ENCODE results near the gene HPCAL1.
A peak's percentile ranks its signal among the peaks of the same experiment; 100 is the strongest.
"Not testable (repeated sequence)": the region's sequence is repeated elsewhere in the genome, so short reads cannot be mapped to it uniquely, and the experiment has no call there.

Gene HPCAL1

DNA sequence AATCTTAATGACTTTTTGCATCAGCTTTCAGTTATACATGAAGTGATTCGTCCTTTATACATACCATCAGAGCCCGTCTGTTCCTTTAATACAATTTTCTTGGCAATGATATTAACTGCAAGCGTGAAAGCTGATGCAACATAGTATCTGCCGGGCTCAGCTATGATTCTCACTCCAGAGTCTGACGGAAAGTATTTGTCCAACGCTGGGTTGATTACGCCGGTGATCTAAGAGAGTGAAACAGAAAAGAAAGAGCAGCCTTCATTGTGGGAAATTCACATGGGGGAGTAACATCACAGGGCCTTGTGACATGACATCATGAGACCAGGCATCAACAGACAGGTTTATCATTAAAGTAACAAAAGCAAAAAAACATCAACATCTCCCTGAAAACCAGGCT lies 139.2 kb downstream of the HPCAL1 start:
- Histone ChIP-seq H3K4me2 (ENCODE audit: low read depth, low read length, poor library complexity, severe bottlenecking) (no peak overlapping the region), H3K79me2 (ENCODE audit: insufficient read depth, low read length) (peaks cover 32% of the 10 kb centered on the region), H2AFZ (ENCODE audit: low read depth, low read length, severe bottlenecking) (no peak overlapping the region), H3K9ac (ENCODE audit: low read length) (no peak overlapping the region), H3K4me3 (ENCODE audit: insufficient read depth, low read length, poor library complexity, severe bottlenecking) (no peak overlapping the region), H3K9me2 (replicated peaks; ENCODE audit: insufficient read depth, low read length) (no peaks in the 10 kb centered on the region), H3F3A (ENCODE audit: insufficient read depth) (peaks cover 74% of the 10 kb centered on the region), H4K20me1 (ENCODE audit: low read depth, low read length) (peaks cover 33% of the 10 kb centered on the region), H3K36me3 (ENCODE audit: low read length) (peaks cover 47% of the 10 kb centered on the region), H3K27me3 (ENCODE audit: low read length) (no peaks in the 10 kb centered on the region), H3K27ac (ENCODE audit: low read depth, low read length) (no peak overlapping the region), H3K9me3 (ENCODE audit: insufficient read depth, low read length) (no peaks in the 10 kb centered on the region)
- TF ChIP-seq, protein P1, sequence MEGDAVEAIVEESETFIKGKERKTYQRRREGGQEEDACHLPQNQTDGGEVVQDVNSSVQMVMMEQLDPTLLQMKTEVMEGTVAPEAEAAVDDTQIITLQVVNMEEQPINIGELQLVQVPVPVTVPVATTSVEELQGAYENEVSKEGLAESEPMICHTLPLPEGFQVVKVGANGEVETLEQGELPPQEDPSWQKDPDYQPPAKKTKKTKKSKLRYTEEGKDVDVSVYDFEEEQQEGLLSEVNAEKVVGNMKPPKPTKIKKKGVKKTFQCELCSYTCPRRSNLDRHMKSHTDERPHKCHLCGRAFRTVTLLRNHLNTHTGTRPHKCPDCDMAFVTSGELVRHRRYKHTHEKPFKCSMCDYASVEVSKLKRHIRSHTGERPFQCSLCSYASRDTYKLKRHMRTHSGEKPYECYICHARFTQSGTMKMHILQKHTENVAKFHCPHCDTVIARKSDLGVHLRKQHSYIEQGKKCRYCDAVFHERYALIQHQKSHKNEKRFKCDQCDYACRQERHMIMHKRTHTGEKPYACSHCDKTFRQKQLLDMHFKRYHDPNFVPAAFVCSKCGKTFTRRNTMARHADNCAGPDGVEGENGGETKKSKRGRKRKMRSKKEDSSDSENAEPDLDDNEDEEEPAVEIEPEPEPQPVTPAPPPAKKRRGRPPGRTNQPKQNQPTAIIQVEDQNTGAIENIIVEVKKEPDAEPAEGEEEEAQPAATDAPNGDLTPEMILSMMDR (IDR thresholded peaks at IDR 0.05; ENCODE audit: insufficient read depth, low read length, poor library complexity, severe bottlenecking): no peak
- no peak for TF ChIP-seq EZH2phosphoT487 (conservative IDR thresholded peaks at IDR 0.05; ENCODE audit: low read length)

DNA sequence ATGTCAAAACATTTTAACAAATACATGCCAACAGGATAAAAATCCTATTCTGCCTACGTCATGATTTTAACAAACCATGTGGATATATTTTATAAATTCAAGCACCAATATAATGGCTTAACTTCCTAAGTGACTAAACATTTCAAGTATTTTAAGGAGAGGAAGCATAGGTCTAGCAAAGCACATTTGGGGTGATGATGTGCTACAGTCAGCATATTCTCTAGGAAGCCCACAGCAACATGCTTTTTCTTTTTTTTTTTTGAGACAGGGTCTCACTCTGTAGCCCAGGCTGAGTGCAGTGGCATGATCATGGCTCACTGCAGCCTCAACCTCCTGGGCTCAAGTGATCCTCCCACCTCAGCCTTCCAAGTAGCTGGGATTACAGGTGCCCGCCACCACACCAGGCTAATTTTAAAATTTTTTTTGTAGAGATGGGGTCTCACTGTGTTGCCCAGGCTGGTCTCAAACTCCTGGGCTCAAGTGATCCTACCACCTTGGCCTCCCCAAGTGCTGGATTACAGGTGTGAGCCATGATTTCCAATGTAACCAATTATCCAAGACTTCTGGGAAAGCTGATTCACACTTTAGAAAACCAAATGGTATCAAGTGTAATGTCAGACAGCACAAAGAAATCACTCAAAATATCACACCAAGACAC lies 139.9 kb downstream of the HPCAL1 start:
- peaks cover 36% of the 10 kb centered on the region for H4K20me1 ChIP-seq (ENCODE audit: low read depth, low read length)

DNA sequence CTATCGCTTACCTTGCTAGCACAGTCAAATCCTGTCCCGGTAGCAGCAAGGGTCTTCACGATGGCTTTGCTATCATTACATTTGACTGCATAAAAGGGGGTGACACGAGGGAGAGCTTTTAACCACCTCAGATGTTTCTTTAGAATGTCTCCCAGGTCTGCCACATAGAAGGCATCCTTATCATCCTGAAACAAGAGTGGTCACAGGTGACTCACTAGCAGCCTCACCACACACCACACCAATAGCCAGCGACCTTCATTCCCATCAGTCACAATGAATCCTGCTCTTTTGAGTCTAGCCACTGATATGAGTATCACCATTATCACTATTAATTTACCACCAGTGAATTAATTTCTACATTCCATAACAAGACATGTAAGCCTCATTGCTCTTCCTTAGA lies 141.8 kb downstream of the HPCAL1 start:
- no peak overlapping the region for H3K4me3 ChIP-seq (ENCODE audit: insufficient read depth, low read length, poor library complexity, severe bottlenecking)
- peak overlapping the region; percentile 97 for H3K4me2 ChIP-seq (ENCODE audit: low read depth, low read length, poor library complexity, severe bottlenecking)
- peaks cover 57% of the 10 kb centered on the region for H3F3A ChIP-seq (ENCODE audit: insufficient read depth)
- TF ChIP-seq, protein P1 (IDR thresholded peaks at IDR 0.05; ENCODE audit: insufficient read depth, low read length, poor library complexity, severe bottlenecking): no peak
- no peak for TF ChIP-seq EZH2phosphoT487 (conservative IDR thresholded peaks at IDR 0.05; ENCODE audit: low read length)
- no peaks in the 10 kb centered on the region for H3K9me3 ChIP-seq (ENCODE audit: insufficient read depth, low read length)
- H3K9me2 ChIP-seq (replicated peaks; ENCODE audit: insufficient read depth, low read length): no peaks in the 10 kb centered on the region
- peaks cover 36% of the 10 kb centered on the region for H4K20me1 ChIP-seq (ENCODE audit: low read depth, low read length)
- no peak overlapping the region for H3K9ac ChIP-seq (ENCODE audit: low read length)
- H2AFZ ChIP-seq (ENCODE audit: low read depth, low read length, severe bottlenecking): no peak overlapping the region
- H3K36me3 ChIP-seq (ENCODE audit: low read length): peaks cover 49% of the 10 kb centered on the region
- H3K79me2 ChIP-seq (ENCODE audit: insufficient read depth, low read length): peaks cover 41% of the 10 kb centered on the region
- no peaks in the 10 kb centered on the region for H3K27me3 ChIP-seq (ENCODE audit: low read length)
- peak overlapping the region; percentile 86 for H3K27ac ChIP-seq (ENCODE audit: low read depth, low read length)

More for the DNA sequence above, 139.9 kb downstream of the HPCAL1 start:
- H3K4me2 ChIP-seq (ENCODE audit: low read depth, low read length, poor library complexity, severe bottlenecking); H3K9me3 ChIP-seq (ENCODE audit: insufficient read depth, low read length); H3K4me3 ChIP-seq (ENCODE audit: insufficient read depth, low read length, poor library complexity, severe bottlenecking); H3K27ac ChIP-seq (ENCODE audit: low read depth, low read length); H3K27me3 ChIP-seq (ENCODE audit: low read length); H3K9ac ChIP-seq (ENCODE audit: low read length); H2AFZ ChIP-seq (ENCODE audit: low read depth, low read length, severe bottlenecking); H3K9me2 ChIP-seq (replicated peaks; ENCODE audit: insufficient read depth, low read length): not testable (repeated sequence)
- Histone ChIP-seq H3F3A (ENCODE audit: insufficient read depth) (peaks cover 74% of the 10 kb centered on the region), H3K79me2 (ENCODE audit: insufficient read depth, low read length) (peaks cover 39% of the 10 kb centered on the region), H3K36me3 (ENCODE audit: low read length) (peaks cover 49% of the 10 kb centered on the region)

DNA sequence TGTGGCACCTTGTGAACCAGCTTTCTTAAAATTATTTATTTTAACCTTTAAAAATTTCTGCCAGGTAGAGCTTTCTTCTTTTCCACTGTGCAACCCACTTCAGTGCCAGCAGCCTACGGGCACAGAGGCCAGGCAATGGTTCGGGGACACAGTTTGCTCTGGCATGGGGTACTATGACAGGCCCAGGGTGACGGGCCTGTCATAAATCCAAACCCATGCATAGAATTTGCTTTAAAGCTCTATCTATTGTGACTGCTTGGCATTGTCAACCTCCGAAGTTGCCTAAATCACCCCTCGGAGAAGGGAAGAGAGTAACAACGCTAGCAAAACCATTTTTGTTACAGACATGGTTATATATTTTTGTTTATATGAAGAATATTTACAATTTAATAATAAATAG lies 143.9 kb downstream of the HPCAL1 start:
- H3K9me2 ChIP-seq (replicated peaks; ENCODE audit: insufficient read depth, low read length): no peaks in the 10 kb centered on the region
- peak overlapping the region; percentile 97 for H3K4me2 ChIP-seq (ENCODE audit: low read depth, low read length, poor library complexity, severe bottlenecking)
- H2AFZ ChIP-seq (ENCODE audit: low read depth, low read length, severe bottlenecking): no peak overlapping the region
- peak overlapping the region; percentile 86 for H3K27ac ChIP-seq (ENCODE audit: low read depth, low read length)
- H3K9me3 ChIP-seq (ENCODE audit: insufficient read depth, low read length): no peaks in the 10 kb centered on the region
- peaks cover 36% of the 10 kb centered on the region for H4K20me1 ChIP-seq (ENCODE audit: low read depth, low read length)
- TF ChIP-seq, protein P1 (IDR thresholded peaks at IDR 0.05; ENCODE audit: insufficient read depth, low read length, poor library complexity, severe bottlenecking): no peak
- no peak for TF ChIP-seq EZH2phosphoT487 (conservative IDR thresholded peaks at IDR 0.05; ENCODE audit: low read length)
- H3F3A ChIP-seq (ENCODE audit: insufficient read depth): peaks cover 42% of the 10 kb centered on the region
- H3K9ac ChIP-seq (ENCODE audit: low read length): peak overlapping the region; percentile 81
- peaks cover 41% of the 10 kb centered on the region for H3K79me2 ChIP-seq (ENCODE audit: insufficient read depth, low read length)
- peaks cover 36% of the 10 kb centered on the region for H3K36me3 ChIP-seq (ENCODE audit: low read length)
- H3K4me3 ChIP-seq (ENCODE audit: insufficient read depth, low read length, poor library complexity, severe bottlenecking): peak overlapping the region; percentile 82
- no peaks in the 10 kb centered on the region for H3K27me3 ChIP-seq (ENCODE audit: low read length)

All from SU-DHL-6 (cell line).